M059J (cell line): ENCODE measurements around the gene CRB3. TPM values are rescaled to one million over a fixed set of nuclear protein-coding genes. Genes with fewer than 3 reads are reported as not detected.

Experiments used
- DNase-seq: peaks from one replicate; pipeline ENCODE4 v3.0.0-alpha.2; 2012; ENCODE audit warnings: low read depth
- total RNA-seq: library from RNA; depleted of rRNA; stranded (reverse); fragments of >200 nt; shearing (Covaris generic); gene quantifications from 2 replicates; pipeline ENCODE4 v1.2.3, GENCODE V29; 2014

Gene CRB3
- total RNA-seq, 1 experiment from 2014 or later, result 0.34 TPM

- no peak for DNase-seq
Observed at GRCh38 chr19:6433165-6433564, 30.9 kb upstream of the CRB3 start.

DNA sequence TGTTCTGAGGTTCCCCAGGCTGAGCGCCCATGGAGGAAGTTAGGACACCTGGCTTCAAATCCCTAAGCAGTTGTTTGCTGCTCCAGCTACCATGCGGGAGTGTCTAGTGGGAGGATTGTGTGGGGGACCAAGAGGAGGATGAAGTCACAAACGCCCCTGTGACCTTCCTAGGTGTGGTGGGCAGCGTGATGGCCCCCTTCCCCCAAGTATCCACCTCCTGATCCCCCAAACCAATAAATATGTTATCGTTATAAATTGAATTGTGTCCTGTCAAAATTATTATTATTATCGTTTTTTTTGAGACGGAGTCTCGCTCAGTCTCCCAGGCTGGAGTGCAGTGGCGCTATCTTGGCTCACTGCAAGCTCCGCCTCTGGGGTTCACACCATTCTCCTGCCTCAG lies 30.4 kb upstream of the CRB3 start, which contains the start of gene SLC25A41:
SLC25A41 (minus strand) TSS at position 101 of the 400 bp plus-strand sequence; CDS start at position 31, 70 bp downstream.
- no peak for DNase-seq

DNA sequence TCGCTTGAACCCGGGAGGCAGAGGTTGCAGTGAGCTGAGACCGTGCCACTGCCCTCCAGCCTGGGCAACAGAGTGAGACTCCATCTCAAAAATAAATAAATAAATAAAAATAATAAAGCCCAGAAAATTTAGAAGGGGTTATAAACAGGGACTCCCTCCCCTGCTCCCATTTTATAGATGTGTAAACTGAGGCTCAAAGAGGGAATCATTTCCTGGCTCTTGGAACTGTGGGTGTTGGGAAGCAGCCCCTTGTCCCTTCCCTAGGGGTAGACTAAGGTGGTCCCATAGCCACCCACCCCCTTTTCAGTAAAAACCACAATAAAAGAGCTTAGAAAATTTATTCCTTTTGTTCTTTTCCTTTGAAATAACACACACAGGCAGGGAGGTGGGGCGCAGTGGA lies 24.3 kb upstream of the CRB3 start:
- no peak for DNase-seq

GRCh38 chr19:6440905-6441304 lies 23.2 kb upstream of the CRB3 start:
- no peak for DNase-seq

DNA sequence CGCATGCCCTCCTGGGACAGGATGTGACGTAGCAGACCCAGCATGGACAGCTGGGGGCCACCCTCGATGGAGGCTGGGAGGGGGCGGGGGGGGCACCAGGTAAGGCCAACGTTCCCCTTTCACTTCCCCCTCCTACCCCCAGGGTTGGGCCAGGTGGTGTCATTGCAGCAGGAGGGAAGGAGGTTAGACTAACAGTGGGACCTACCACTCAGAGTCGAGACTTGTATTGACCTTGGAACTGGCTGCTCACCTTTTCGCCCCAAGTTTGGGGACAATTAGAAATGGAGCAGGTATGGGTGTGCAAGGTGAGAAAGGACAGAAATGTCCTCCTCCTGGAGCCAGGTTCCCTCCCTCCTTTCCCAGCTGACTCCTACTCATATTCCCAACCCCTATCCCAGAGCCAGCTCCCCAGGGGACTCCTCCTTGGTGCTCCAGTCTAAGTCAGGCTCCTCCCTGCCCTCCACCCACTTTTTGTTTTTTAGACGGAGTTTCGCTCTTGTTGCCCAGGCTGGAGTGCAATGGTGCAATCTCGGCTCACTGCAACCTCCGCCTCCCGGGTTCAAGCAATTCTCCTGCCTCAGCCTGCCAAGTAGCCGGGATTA lies 21.9 kb upstream of the CRB3 start:
- DNase-seq, result no peak

DNA sequence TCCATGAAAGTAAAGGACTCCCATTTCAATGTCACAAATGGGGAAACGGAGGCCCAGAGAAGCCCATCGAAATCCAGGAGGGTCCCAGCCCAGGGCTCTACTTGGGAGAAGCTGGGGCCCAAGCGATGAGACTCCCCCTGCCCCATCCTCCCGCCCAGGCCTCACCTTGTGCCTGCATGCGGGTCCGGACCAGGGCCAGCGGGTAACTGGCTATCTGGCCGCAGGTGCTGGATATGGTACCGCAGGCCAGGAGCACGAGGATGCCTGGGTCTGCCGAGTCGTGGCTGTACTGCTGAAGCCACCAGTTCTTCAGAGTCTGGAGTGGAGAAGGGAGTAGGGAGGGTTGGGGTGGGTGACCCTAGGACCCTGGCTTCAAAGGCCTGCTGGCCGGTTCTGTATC lies 20.1 kb upstream of the CRB3 start:
- no peak for DNase-seq

DNA sequence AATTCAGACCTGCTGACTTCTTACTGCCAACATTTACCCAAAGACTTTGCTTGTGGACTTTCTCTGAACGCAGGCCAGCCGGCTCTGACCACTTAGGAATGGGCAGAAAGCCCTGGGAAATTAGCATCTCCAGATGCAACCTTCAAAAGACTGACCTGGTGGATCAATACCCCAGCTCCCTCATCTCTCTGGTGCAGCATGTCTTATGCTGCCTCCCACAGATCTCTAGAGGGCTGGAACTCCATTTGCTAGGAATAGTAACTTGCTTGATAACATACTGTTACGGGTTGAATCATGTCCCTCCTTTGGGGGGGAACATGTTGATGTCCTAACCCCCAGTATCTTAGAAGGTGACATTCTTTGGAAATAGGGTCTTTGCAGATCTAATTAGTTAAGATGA lies 17.6 kb upstream of the CRB3 start:
- no peak for DNase-seq

DNA sequence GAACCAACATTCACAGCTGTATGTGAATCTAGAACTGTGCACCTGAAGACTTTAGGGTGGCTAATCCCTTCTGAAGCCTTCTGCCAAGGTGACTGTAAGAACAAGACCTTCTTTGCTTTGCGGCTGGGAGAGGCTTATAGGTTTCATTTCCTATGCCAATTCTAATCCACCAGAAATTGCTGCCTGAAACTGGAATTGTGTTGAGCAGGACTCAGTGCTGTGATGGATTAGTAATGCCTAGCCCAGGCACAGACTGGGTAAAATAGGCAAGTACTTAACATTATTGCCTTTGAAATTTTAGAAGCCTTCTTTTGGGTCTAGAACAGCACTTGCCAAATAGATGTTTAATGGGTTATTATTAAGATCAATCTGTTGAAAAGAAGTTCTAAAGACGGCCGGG lies 16.0 kb upstream of the CRB3 start:
- no peak for DNase-seq

- DNase-seq, result no peak
Observed at GRCh38 chr19:6450166-6450565, 13.9 kb upstream of the CRB3 start.

DNA sequence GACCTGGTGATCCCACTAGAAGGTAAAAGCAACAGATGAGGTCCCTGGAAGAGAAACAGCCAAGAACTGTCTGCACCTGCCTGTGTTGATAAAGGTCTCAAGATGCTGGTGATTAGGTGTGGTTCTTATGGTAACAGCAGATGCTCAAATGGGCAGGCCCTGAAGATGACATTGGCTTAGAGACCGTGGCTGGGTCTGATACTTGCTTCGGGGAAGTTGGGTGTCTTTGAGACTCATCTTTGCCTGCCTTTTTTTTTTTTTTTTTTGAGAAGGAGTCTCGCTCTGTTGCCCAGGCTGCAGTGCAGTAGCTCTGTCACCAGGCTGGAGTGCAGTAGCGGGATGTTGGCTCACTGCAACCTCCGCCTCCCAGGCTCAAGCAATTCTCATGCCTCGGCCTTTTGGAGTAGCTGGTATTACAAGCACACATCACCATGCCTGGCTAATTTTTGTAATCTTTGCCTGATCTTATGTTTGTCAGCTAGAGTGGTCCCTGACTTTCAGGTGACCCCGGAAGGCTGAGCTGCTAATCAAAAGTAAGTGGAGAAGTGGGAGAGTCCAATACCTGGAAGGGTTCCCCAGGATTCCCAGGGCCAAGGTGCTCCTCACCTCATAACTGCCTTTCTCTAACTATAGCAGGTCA lies 12.4 kb upstream of the CRB3 start:
- DNase-seq, result no peak

DNA sequence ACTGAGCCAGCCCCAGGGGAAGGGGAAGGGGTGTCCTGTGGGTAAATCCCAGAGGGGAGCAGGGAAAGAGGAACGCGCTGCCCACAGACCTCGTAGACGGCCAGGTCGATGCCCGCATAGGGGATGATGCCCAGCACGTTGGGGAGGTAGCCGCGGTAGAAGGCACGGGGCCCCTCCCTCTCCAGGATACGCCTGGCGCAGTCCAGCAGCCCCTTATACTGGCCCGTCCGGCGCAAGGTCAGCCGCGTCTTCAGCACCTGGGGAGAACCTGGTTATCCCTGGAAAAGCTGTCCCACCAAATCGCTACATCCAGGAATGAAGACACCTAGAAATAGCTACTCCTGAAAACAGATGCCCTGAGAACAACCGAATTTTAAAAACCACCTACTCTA lies 11.9 kb upstream of the CRB3 start:
- no peak for DNase-seq

- no peak for DNase-seq
Observed at GRCh38 chr19:6452899-6453298, 11.2 kb upstream of the CRB3 start.

DNA sequence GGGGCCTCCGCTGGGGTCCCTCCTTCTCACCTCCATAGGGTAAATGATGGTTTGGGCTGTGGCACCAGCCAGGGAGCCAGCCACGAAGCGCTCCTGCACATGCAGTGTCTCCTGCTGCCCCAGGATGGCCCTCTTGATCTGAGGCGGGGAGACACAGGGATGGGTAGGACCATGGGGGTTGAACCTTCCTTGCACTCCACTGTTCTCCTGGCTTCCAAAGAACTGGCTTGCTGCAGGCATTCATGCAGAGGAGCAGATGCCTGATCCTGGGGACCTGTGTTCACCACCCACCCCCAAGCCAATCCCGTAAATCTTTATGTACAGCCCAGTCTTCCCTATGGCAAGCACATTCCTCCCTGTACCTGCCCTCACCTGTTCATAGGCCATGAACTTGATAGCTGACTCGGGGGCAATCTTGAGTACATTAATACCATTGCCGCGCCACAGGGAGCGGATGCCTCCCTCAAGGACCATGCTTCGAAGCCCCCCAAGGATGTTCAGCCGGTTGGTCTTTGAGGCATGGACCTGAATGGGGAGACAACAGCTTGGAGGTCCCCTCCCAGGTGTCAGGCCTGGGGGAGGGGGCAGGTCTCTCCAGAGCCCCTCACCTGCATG lies 10.0 kb upstream of the CRB3 start:
- no peak for DNase-seq

DNA sequence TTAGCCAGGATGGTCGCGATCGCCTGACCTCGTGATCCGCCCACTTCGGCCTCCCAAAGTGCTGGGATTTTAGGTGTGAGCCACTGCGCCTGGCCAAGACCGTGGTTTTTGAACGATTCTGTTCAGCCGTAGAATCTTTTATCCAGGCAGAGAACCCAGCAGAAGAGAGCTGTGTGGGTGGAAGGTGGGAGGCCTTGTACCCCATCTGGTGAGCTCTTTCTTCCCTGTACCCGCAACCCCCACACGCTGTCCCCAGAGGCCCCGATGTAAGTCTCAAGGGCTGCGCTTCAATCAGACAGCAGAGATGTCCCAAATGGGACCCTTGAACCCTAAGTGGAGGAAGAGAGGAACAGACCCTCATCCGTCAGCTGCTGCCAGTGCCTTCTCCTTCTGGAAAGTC lies 8.1 kb upstream of the CRB3 start:
- DNase-seq, result no peak

DNA sequence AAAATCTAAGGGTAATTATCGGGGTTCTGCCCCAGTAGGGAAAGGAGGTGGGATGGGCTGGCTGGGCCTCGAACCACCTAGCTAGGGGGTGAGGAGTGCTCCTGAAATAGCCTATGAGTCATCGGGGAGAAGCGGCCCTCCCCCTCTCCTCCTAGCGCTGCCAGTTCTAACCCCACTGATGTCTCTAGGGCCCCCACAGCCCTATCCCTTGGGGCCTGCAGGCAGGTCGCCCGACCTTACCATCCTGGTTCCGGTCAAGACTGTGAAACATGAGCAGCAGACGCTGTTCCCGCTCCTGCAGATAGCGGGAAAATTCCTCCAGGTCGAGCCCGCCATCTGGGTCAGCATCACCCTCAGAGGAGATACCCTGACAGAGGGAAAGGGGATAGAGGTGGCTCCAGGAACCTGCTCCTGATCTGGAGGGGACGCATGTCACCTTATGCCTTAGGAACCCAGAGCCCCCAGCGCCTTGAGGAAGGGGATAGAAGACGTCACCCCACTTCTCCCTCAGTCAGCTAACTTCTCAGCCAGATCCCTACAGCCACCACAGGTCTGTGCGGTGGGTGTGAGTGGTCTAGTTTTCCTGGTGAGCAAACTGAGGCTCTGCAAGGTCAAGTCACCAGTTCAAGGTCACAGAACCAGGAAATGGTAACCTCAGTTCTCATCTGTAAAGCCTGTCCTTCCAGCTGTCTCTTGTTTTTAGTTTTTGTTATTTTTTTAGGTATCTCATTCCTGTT lies 5.9 kb upstream of the CRB3 start:
- no peak for DNase-seq

- no peak for DNase-seq
Observed at GRCh38 chr19:6458695-6459261, 5.3 kb upstream of the CRB3 start.

DNA sequence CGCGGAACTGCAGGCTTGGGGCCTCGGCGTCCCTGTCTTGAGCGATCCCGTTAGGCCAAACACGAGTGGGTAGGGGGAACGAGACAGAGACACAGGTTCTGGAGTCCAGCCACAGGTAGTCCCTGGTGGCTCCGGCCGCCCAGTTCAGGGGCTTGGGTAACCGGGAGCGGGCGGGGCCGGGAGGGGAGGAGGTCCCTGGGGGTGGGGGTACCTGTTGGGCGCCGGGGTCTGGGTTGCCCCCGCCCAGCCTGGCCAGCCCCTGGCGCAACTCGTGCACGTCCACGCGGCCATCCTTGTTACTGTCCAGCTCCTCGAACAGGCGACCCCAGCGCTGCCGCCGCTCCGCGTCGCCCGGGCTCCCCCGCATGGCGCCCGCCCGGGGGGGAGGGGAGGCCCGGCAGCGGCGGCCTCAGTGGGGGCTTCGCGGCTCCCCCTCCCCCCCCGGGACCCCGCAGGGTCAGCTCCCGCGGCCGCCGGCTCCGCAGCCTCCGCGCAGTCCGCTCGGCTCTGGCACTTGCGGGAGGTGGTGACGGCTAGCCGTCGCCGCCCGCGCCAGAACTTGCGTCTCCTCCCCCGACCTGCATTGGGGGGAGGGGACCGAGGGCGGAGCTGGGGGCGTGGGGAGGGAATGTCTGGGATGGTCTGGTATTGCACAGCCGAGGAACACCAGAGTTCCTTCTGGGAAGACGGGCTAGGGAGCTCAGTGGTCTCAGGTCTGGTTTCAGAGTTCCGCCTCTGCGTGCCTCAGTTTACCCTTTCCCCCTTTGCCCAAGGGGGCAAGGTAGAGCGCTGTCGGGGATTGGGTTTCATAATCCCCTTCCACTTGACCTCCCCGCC lies 4.6 kb upstream of the CRB3 start, which contains the start of gene SLC25A23:
SLC25A23 (minus strand) TSS at position 531 of the 837 bp plus-strand sequence; CDS start at position 367, 164 bp downstream.
- DNase-seq, result peak; percentile 63

- DNase-seq, result peak; percentile 96
Observed at GRCh38 chr19:6460099-6460884, 3.8 kb upstream of the CRB3 start.

DNA sequence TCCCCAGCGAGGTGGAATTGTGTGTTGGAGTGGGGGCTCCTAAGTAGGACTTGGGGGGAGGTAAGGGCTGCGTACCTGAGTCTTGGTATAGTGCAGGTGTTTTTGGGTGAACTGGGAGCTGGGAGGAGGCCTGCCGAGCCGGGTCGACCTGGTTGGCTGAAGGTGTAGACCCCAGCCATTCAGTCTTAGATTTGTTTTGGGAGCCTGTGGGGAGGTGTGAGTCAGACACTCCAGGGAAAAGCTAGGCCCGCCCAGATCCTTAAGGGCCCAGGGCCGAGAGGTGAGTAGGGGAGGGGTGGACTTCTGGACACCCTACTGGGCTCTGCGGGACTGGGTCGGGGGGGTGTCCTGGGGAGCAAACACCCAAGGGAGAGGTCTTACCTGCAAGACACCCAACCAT lies 935 bp downstream of the CRB3 start:
- no peak for DNase-seq

GRCh38 chr19:6465663-6466062 lies 1.6 kb downstream of the CRB3 start:
- DNase-seq, result no peak
